Left lung (tissue), 10 donors: ENCODE results near the gene PLCE1. TPM values are rescaled to one million over a fixed set of nuclear protein-coding genes. Genes with fewer than 3 reads are reported as not detected.

Experiments
- ATAC-seq: fragments of 200-7000 bp; cut with Tn5 transposase; one replicate; pipeline ENCODE4 v1.9.1; 2020; ENCODE audit warnings: moderate library complexity
- DNase-seq, 4 donors: peaks; one replicate each; pipeline ENCODE4 v3.0.0-alpha.2; 2013 to 2020
- H3K27ac ChIP-seq, 2 donors: fragments of 200-600 bp; sonication (generic) in 1 of 2; one replicate each; pipeline versions ENCODE4 v1.5.0 to v1.8.0; 2020 to 2021
- H3K27me3 ChIP-seq, 2 donors: fragments of 200-600 bp; sonication (generic) in 1 of 2; one replicate each; pipeline versions ENCODE4 v1.5.0 to v1.8.0; 2020 to 2021
- H3K36me3 ChIP-seq, 2 donors: fragments of 200-600 bp; sonication (generic) in 1 of 2; one replicate each; pipeline versions ENCODE4 v1.5.0 to v1.8.0; 2020 to 2021
- H3K4me1 ChIP-seq, 2 donors: fragments of 200-600 bp; one replicate each; pipeline ENCODE4 v1.8.0; 2021
- H3K4me3 ChIP-seq, 2 donors: fragments of 200-600 bp; sonication (generic) in 1 of 2; one replicate each; pipeline versions ENCODE4 v1.5.0 to v1.8.0; 2020 to 2021; ENCODE audit warnings: mild to moderate bottlenecking in 1 of 2
- H3K9me3 ChIP-seq, 2 donors: fragments of 200-600 bp; sonication (generic) in 1 of 2; one replicate each; pipeline versions ENCODE4 v1.5.0 to v1.8.0; 2020 to 2021
- intact Hi-C, 2 donors: fragments of 100-400 bp; cut with DNase I; formaldehyde crosslinking; loops; one replicate each; pipeline versions ENCODE4 v1.11.2 to v1.14.2; 2022
- polyA plus RNA-seq, 6 donors: library from polyadenylated mRNA; unstranded; fragments of 120-200 nt; gene quantifications; one replicate each; pipeline ENCODE4 v1.2.1, GENCODE V29; 2013; ENCODE audit not compliant: insufficient read length in 6 of 6
- total RNA-seq, 2 donors: library from RNA; stranded (reverse); fragmentation: NEBNext Ultra II Directional; extraction: Animal tissue kit (Norgen Biotek cat#: 25700); gene quantifications; one replicate each; pipeline ENCODE4 v1.2.1, GENCODE V29; 2021
- TF ChIP-seq, protein P1 (sequence below), 2 donors: fragments of 200-600 bp; sonication (generic) in 1 of 2; IDR thresholded peaks; one replicate each; pipeline versions ENCODE4 v1.5.0 to v1.8.0; 2021; ENCODE audit warnings: antibody characterized with exemption in 2 of 2
- donor health status: DM: no; HTN: yes; CAD: no.
- donor health status: DM: no; HTN: no; CAD: no.

Gene PLCE1
- total and polyA plus RNA-seq, 8 donors = 6.9 to 26.7 (median 19.3) TPM

DNA sequence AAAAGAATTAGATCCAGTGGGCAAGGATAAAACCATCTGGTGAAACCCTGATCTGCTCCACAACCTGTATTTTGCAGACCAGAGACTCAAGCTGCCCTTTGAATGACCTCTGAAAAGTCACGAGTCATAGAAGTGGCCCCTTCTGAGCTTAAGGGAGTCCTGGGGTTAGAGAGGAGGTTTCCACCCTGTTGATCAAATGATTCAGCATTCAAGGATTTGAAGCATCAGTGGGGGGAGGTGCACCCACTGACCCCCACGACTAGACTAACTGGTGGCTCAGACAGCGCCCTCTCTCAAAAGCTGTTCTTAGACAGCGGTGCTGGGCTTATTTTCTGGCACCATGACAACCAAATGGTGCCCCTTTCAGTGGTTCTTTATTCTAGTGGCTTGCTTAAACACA is 44.3 kb downstream of the PLCE1 start:
- no peak for ATAC-seq
- TF ChIP-seq, protein P1, sequence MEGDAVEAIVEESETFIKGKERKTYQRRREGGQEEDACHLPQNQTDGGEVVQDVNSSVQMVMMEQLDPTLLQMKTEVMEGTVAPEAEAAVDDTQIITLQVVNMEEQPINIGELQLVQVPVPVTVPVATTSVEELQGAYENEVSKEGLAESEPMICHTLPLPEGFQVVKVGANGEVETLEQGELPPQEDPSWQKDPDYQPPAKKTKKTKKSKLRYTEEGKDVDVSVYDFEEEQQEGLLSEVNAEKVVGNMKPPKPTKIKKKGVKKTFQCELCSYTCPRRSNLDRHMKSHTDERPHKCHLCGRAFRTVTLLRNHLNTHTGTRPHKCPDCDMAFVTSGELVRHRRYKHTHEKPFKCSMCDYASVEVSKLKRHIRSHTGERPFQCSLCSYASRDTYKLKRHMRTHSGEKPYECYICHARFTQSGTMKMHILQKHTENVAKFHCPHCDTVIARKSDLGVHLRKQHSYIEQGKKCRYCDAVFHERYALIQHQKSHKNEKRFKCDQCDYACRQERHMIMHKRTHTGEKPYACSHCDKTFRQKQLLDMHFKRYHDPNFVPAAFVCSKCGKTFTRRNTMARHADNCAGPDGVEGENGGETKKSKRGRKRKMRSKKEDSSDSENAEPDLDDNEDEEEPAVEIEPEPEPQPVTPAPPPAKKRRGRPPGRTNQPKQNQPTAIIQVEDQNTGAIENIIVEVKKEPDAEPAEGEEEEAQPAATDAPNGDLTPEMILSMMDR (IDR thresholded peaks at IDR 0.05) = no peak
- DNase-seq = no peak

DNA sequence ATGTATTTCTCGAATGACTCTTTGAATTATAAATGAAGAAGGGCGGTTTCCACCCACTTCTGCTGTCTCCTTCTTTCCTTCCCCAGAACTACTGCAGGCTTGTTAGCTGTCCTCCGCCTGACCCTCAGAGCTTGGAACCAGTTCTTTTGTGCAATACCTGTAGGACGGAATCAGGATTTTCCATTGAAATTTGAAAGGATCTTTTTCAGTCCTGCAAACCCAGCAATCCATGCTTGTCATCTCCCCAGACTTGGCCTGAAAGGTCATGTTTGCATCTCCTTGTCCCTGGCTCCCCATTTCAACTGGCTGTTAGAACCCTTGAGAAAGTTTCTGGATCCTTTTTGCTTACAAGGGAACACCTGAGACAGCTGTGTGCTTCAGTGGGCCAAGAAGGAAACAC is 47.5 kb downstream of the PLCE1 start:
- no peaks in the 10 kb centered on the region for H3K4me1 ChIP-seq
- no peaks in the 10 kb centered on the region for H3K27me3 ChIP-seq
- no peaks in the 10 kb centered on the region for H3K9me3 ChIP-seq
- ATAC-seq = no peak
- no peak overlapping the region for H3K4me3 ChIP-seq
- intact Hi-C loops = no loop called here
- H3K36me3 ChIP-seq = no peaks in the 10 kb centered on the region
- DNase-seq = no peak
- TF ChIP-seq, protein P1 (IDR thresholded peaks at IDR 0.05) = no peak
- no peak overlapping the region for H3K27ac ChIP-seq

More for the DNA sequence above, 44.3 kb downstream of the PLCE1 start:
- Histone ChIP-seq H3K9me3 (no peaks in the 10 kb centered on the region), H3K4me3 (no peak overlapping the region), H3K27me3 (no peaks in the 10 kb centered on the region), H3K36me3 (no peaks in the 10 kb centered on the region), H3K27ac (no peak overlapping the region), H3K4me1 (no peaks in the 10 kb centered on the region)
- intact Hi-C loops = no loop called here

DNA sequence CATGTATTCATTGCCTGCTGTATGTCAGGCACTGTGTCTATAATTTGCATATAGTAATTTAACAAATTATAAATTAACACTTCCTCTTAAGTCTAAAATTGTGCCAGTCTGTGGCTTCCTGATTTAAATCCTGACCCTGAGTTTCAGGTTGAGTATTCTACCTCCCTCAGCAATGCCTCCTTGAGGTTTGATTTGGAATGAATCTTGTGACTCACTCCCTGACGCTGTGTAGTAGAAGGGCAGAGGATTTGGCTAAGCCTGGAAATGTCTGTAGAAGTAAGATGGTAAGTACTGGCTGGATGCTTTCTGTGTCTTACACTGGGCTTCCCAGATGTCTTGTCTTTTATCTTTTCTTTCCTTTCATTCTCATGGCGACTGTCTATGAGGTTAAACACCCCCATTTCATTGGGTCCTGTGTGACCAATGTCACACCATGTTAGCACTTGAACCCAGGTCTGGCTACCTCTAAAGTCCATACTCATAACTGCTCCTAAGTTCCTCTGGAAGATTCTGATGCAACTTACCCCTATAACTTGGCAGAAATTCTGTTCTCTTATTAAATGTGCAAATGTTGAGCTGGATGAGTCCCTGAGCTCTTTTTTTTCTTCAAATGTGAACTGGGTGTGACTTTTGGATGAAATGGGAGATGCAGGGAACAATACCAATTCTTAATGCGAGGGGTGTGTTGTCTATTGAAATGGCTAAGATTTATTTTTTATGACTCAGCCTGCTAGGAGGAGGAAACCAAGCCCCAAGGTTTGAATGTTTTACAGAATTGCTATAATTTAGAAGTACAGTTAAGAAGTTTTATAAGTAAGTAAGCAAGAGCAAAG is 48.5 kb downstream of the PLCE1 start:
- intact Hi-C loops = no loop called here
- TF ChIP-seq, protein P1 (IDR thresholded peaks at IDR 0.05) = no peak
- DNase-seq (no peak), ATAC-seq (peak; percentile 78)
- Histone ChIP-seq H3K4me1 (no peaks in the 10 kb centered on the region), H3K27ac (no peak overlapping the region), H3K36me3 (no peaks in the 10 kb centered on the region), H3K9me3 (no peaks in the 10 kb centered on the region), H3K4me3 (no peak overlapping the region), H3K27me3 (no peaks in the 10 kb centered on the region)

DNA sequence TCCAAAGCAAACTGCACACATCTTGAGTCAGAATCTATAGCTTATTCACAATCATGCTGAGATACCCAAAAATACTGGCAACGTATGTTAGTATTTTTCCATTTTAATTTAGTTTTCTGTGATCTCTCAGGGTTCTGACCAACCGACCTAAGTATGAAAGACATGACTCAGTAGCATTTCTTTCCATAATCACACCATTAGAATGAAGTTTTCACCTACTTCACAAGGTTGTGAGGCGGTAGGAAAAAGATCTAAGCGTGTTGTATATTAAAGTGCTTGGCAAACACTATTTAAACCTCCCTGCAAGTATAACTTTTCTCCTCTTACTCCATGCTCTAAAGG is 49.1 kb downstream of the PLCE1 start:
- intact Hi-C loops = no loop called here
- Histone ChIP-seq H3K27ac (no peak overlapping the region), H3K4me3 (no peak overlapping the region), H3K27me3 (no peaks in the 10 kb centered on the region), H3K9me3 (no peaks in the 10 kb centered on the region), H3K36me3 (no peaks in the 10 kb centered on the region), H3K4me1 (no peaks in the 10 kb centered on the region)
- DNase-seq = no peak
- TF ChIP-seq, protein P1 (IDR thresholded peaks at IDR 0.05) = no peak
- no peak for ATAC-seq

Other genes starting within 250 kb of the PLCE1 start
- not detected for gene LGI1, start 236.0 kb upstream of the PLCE1 start, total RNA-seq
- under 1 TPM; 0.07 to 0.13 (median 0.10) TPM for gene LGI1, start 236.0 kb upstream of the PLCE1 start, polyA plus RNA-seq
- 1 to 10 TPM; 3.7 to 5.7 TPM for gene SLC35G1, start 100.0 kb upstream of the PLCE1 start, total RNA-seq
- 1 to 10 TPM; 6.9 to 8.7 (median 7.8) TPM for gene SLC35G1, start 100.0 kb upstream of the PLCE1 start, polyA plus RNA-seq